GM12878 (cell line): ENCODE results near the gene CLMP. TPM values are rescaled to one million over a fixed set of nuclear protein-coding genes. Genes with fewer than 3 reads are reported as not detected.

Source experiments
- ATAC-seq: fragments of 200-7000 bp; cut with Tn5 transposase; 3 replicates; pipeline ENCODE4 v1.9.1; 2020; ENCODE audit warnings: mild to moderate bottlenecking, moderate library complexity
- BruUV-seq: library from RNA; stranded (reverse); fragments of 400-500 nt; replicated peaks from 2 replicates; lab custom pipeline; 2021; lab: Mats Ljungman, UMichigan
- CTCF ChIA-PET: fragments of 300-600 bp; sonication (Branson Sonifier 250); formaldehyde crosslinking; extraction: SDS; loops from one replicate; lab custom pipeline; 2021; ENCODE audit warnings: inconsistent platforms; lab: Yijun Ruan, JAX
- POLR2A ChIA-PET: fragments of 350-600 bp; formaldehyde crosslinking; extraction: SDS; loops from one replicate; lab custom pipeline; 2021; ENCODE audit warnings: inconsistent platforms; lab: Charles Lee
- RAD21 ChIA-PET: fragments of 300-600 bp; sonication (Branson Sonifier 250); formaldehyde crosslinking; loops from one replicate; lab custom pipeline; 2023; ENCODE audit warnings: antibody characterized with exemption; ENCODE audit not compliant: unreplicated experiment; lab: Charles Lee
- SMC1A ChIA-PET: fragments of 300-600 bp; sonication (Branson Sonifier 250); formaldehyde crosslinking; loops from one replicate; lab custom pipeline; 2023; ENCODE audit not compliant: unreplicated experiment, uncharacterized antibody; lab: Charles Lee
- DNase-seq: peaks from one replicate; pipeline ENCODE4 v3.0.0-alpha.2; 2011; ENCODE audit warnings: low read depth, low spot score
- FAIRE-seq: peaks from 3 replicates; lab custom pipeline; 2011; peaks lifted over from hg19 to GRCh38; lab: Jason Lieb, UNC
- H2AFZ ChIP-seq: 2 replicates; pipeline ENCODE4 v1.6.0; 2011; ENCODE audit warnings: low read depth, low read length, control low read depth; ENCODE audit not compliant: control insufficient read depth
- H3K27ac ChIP-seq: 2 replicates; pipeline ENCODE4 v1.5.1; 2011; ENCODE audit warnings: control low read depth; ENCODE audit not compliant: control insufficient read depth, insufficient read depth
- H3K27me3 ChIP-seq, 2 experiments: replicated peaks in 1 of 2; 2 replicates each; pipeline versions ENCODE4 v1.6.0 to v1.6.1; 2011; ENCODE audit warnings: low read length in 1 of 2; ENCODE audit not compliant: control insufficient read depth in 2 of 2, insufficient read depth in 2 of 2
- H3K36me3 ChIP-seq, 2 experiments: 2 replicates each; pipeline ENCODE4 v1.5.1; 2011; ENCODE audit warnings: low read length in 1 of 2; ENCODE audit not compliant: control insufficient read depth in 2 of 2, insufficient read depth in 2 of 2
- H3K4me1 ChIP-seq: 2 replicates; pipeline ENCODE4 v1.6.1; 2011; ENCODE audit warnings: mild to moderate bottlenecking, low read length, moderate library complexity, mixed read lengths; ENCODE audit not compliant: control insufficient read depth, insufficient read depth
- H3K4me2 ChIP-seq: 2 replicates; pipeline ENCODE4 v1.6.0; 2011; ENCODE audit warnings: control low read depth; ENCODE audit not compliant: control insufficient read depth, insufficient read depth
- H3K4me3 ChIP-seq: fragments of 200-600 bp; sonication (generic); 2 replicates; pipeline ENCODE4 v1.5.1; 2016
- H3K79me2 ChIP-seq: 2 replicates; pipeline ENCODE4 v1.6.0; 2011; ENCODE audit warnings: low read length; ENCODE audit not compliant: control insufficient read depth, insufficient read depth
- H3K9ac ChIP-seq: 2 replicates; pipeline ENCODE4 v1.8.0; 2011; ENCODE audit warnings: low read length, control low read depth, mixed read lengths; ENCODE audit not compliant: control insufficient read depth, insufficient read depth
- H3K9me3 ChIP-seq: replicated peaks from 3 replicates; pipeline ENCODE4 v1.5.1; 2011; ENCODE audit warnings: mild to moderate bottlenecking, low read length; ENCODE audit not compliant: control insufficient read depth, insufficient read depth
- H4K20me1 ChIP-seq: 2 replicates; pipeline ENCODE4 v1.6.0; 2011; ENCODE audit not compliant: control insufficient read depth, insufficient read depth
- CHD4 ChIP-seq: fragments of 200-600 bp; sonication (generic); IDR thresholded peaks from 2 replicates; pipeline ENCODE4 v1.6.1; 2016; ENCODE audit warnings: mild to moderate bottlenecking
- CTCF ChIP-seq, 3 experiments: IDR thresholded peaks in 2 of 3; conservative IDR thresholded peaks in 1 of 3; 2 replicates each; pipeline ENCODE4 v1.5.1; 2011; ENCODE audit warnings: low read depth in 3 of 3, low read length in 3 of 3, mild to moderate bottlenecking in 3 of 3, control low read depth in 2 of 3, moderate library complexity in 2 of 3, inconsistent platforms in 1 of 3, mixed read lengths in 1 of 3; ENCODE audit not compliant: control insufficient read depth in 2 of 3, insufficient read depth in 1 of 3; ENCODE audit errors: extremely low read depth in 1 of 3
- EED ChIP-seq: sonication (generic); IDR thresholded peaks from 2 replicates; pipeline ENCODE4 v1.6.1; 2016; ENCODE audit warnings: antibody characterized with exemption, low read depth
- MTA3 ChIP-seq: IDR thresholded peaks from 2 replicates; pipeline ENCODE4 v1.6.1; 2012; ENCODE audit warnings: low read length, inconsistent platforms, borderline replicate concordance
- NRF1 ChIP-seq: conservative IDR thresholded peaks from 2 replicates; pipeline ENCODE4 v1.6.1; 2011; ENCODE audit warnings: mild to moderate bottlenecking, low read depth, low read length, improper control_type of control experiment
- RAD21 ChIP-seq: IDR thresholded peaks from 2 replicates; pipeline ENCODE4 v1.6.1; 2011; ENCODE audit warnings: mild to moderate bottlenecking, low read depth, low read length, moderate library complexity; ENCODE audit not compliant: insufficient read depth
- SMC3 ChIP-seq: IDR thresholded peaks from 2 replicates; pipeline ENCODE4 v1.6.1; 2011; ENCODE audit warnings: low read length, improper control_type of control experiment, borderline replicate concordance
- SPI1 ChIP-seq: IDR thresholded peaks from 2 replicates; pipeline ENCODE4 v1.6.1; 2011; ENCODE audit warnings: low read depth, mild to moderate bottlenecking, low read length, moderate library complexity, borderline replicate concordance; ENCODE audit not compliant: insufficient read depth
- SUZ12 ChIP-seq: fragments of 200-600 bp; sonication (generic); IDR thresholded peaks from one replicate; pipeline ENCODE4 v1.6.1; 2018; ENCODE audit warnings: antibody characterized with exemption, mild to moderate bottlenecking; ENCODE audit not compliant: unreplicated experiment
- YY1 ChIP-seq: IDR thresholded peaks from 2 replicates; pipeline ENCODE4 v1.6.1; 2011; ENCODE audit warnings: low read depth, mild to moderate bottlenecking, low read length
- ZNF592 ChIP-seq: fragments of 450-650 bp; IDR thresholded peaks from 2 replicates; pipeline ENCODE4 v1.6.1; 2017; ENCODE audit warnings: mild to moderate bottlenecking, moderate library complexity
- WGBS: methylation state at CpG from one replicate; pipeline ENCODE4 v1.1.6; 2016; ENCODE audit warnings: low lambda C conversion rate; ENCODE audit not compliant: insufficient replicate concordance, insufficient coverage; ENCODE audit errors: missing lambda C conversion rate; 5-methylcytosine and 5-hydroxymethylcytosine counted together
- in situ Hi-C: fragments of 300-500 bp; cut with MboI; formaldehyde crosslinking; loops from 9 replicates; pipeline ENCODE4 v1.14.3; 2018; ENCODE audit warnings: mixed read lengths
- intact Hi-C: fragments of 100-400 bp; cut with micrococcal nuclease; formaldehyde crosslinking; loops from one replicate; pipeline ENCODE4 v1.14.2; 2022; ENCODE audit not compliant: unreplicated experiment
- polyA plus RNA-seq, 11 experiments: library from polyadenylated mRNA; depleted of rRNA in 4 of 11; unstranded in 6 of 11; stranded (reverse) in 5 of 11; fragments of >200 nt; fragmentation: Nextera tagmentation in 4 of 11; fragmentation: Illumina TruSeq in 1 of 11; extraction: Ambion mirVana in 4 of 11; extraction: Trizol in 1 of 11; gene quantifications; 1 replicate in 1 of 11; 2 replicates in 10 of 11; pipeline versions ENCODE4 v1.2.1 to v1.2.3, GENCODE V29; 2011 to 2016; ENCODE audit warnings: inconsistent platforms in 2 of 11, missing spikeins in 2 of 11, low read depth in 1 of 11
- total RNA-seq, 4 experiments: library from RNA; depleted of rRNA in 3 of 4; stranded (reverse); fragments of >200 nt in 3 of 4; fragmentation: Illumina TruSeq in 1 of 4; extraction: Trizol in 1 of 4; gene quantifications; 2 replicates each; pipeline versions ENCODE4 v1.2.1 to v1.2.3, GENCODE V29; 2013 to 2021

The CLMP gene
- total and polyA plus RNA-seq, 10 of the 15 experiments (the other 5 are each of a cell fraction or from before 2014, with no cell fraction given), result 0.01 to 0.71 (median 0.20) TPM; not detected in 4

GRCh38 chr11:123030517-123030916 lies 164.5 kb downstream of the CLMP start (continued):
- TF ChIP-seq ZNF592 (no peak), NRF1 (no peak), CHD4 (no peak), MTA3 (no peak)
- TF ChIP-seq, all 136 proteins: peak for 0

- TF ChIP-seq SUZ12 (no peak), SMC3 (peak; percentile 68), EED (no peak), YY1 (0 out of 2 replicates have a peak, but pooled peaks have one; percentile 38), RAD21 (peak; percentile 81), CTCF (IDR thresholded peaks at IDR 0.05 in 2 of 3, conservative IDR thresholded peaks at IDR 0.05 in 1 of 3; ENCODE audit: control insufficient read depth in 2 of 3, extremely low read depth in 1 of 3, insufficient read depth in 1 of 3, low read depth in 3 of 3, low read length in 3 of 3) (peak; percentile 68 to 78 (median 73)), SPI1 (peak; percentile 82)
- BruUV-seq, result no TSS peak
- H3K36me3 ChIP-seq, result no peaks in the 10 kb centered on the region
Observed at GRCh38 chr11:123020968-123021367, 174.1 kb downstream of the CLMP start.

More at GRCh38 chr11:123020968-123021367, 174.1 kb downstream of the CLMP start:
- POLR2A ChIA-PET, result interaction anchor here (0.7 to 1.3 kb wide), 6 partner anchors 32 to 158 kb away, joined by 3 to 9 read pairs (median 4); no protein-coding TSS in a partner anchor
- H3K9ac ChIP-seq, result no peak overlapping the region
- SMC1A ChIA-PET, result interaction anchor here (0.9 to 9.4 kb wide), 32 partner anchors 9 to 230 kb away, joined by 3 to 258 read pairs (median 6); no protein-coding TSS in a partner anchor
- no peak overlapping the region for H3K4me3 ChIP-seq
- DNase-seq, result no peak
- ATAC-seq, result peak; percentile 95
- FAIRE-seq, result peak; percentile 68
- no peaks in the 10 kb centered on the region for H4K20me1 ChIP-seq
- WGBS, result 0% methylated on average over 2 of the region's 2 CpGs
- H3K79me2 ChIP-seq, result no peaks in the 10 kb centered on the region
- in situ Hi-C loops, result loop anchor here (5.0 kb wide), 2 partner anchors 154 to 224 kb away; no protein-coding TSS in a partner anchor
- peaks cover 5% of the 10 kb centered on the region; the same call in 1 of the 2 replicates for H3K4me1 ChIP-seq
- no peaks in the 10 kb centered on the region for H3K27me3 ChIP-seq
- H3K27ac ChIP-seq, result no peak overlapping the region
- no peak overlapping the region for H2AFZ ChIP-seq
- intact Hi-C loops, result loop anchor here (5.0 to 10.0 kb wide), 2 partner anchors 239 to 386 kb away; no protein-coding TSS in a partner anchor
- CTCF ChIA-PET, result interaction anchor here (0.6 to 13.2 kb wide), 51 partner anchors 8 to 1568 kb away, joined by 3 to 869 read pairs (median 4); no protein-coding TSS in a partner anchor
- no peak overlapping the region for H3K4me2 ChIP-seq
- no peaks in the 10 kb centered on the region for H3K9me3 ChIP-seq
- RAD21 ChIA-PET, result interaction anchor here (0.6 to 7.7 kb wide), 25 partner anchors 10 to 441 kb away, joined by 3 to 213 read pairs (median 4); no protein-coding TSS in a partner anchor
